ENCODE results near the gene UBB.

DNA sequence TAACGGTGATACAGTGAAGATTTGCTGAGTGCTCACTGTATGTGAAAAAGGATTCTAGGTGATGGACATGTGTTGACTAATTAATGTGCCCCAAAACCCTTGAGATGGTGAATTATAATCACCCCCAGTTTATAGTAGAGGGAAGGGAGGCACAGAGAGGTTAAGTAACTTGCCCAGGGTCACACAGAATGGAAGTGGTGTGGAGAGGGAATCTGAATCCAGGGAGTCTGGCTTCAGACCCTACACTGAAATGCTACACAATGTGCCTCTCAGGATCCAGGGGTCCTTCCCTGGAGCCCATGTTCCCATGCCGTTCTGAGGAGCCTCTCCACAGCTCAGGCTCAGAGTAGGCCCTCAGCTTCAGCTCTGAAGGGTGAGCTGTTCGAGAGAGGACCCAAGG is 46.1 kb downstream of the UBB start:
- TF ChIP-seq, protein P1, sequence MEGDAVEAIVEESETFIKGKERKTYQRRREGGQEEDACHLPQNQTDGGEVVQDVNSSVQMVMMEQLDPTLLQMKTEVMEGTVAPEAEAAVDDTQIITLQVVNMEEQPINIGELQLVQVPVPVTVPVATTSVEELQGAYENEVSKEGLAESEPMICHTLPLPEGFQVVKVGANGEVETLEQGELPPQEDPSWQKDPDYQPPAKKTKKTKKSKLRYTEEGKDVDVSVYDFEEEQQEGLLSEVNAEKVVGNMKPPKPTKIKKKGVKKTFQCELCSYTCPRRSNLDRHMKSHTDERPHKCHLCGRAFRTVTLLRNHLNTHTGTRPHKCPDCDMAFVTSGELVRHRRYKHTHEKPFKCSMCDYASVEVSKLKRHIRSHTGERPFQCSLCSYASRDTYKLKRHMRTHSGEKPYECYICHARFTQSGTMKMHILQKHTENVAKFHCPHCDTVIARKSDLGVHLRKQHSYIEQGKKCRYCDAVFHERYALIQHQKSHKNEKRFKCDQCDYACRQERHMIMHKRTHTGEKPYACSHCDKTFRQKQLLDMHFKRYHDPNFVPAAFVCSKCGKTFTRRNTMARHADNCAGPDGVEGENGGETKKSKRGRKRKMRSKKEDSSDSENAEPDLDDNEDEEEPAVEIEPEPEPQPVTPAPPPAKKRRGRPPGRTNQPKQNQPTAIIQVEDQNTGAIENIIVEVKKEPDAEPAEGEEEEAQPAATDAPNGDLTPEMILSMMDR (IDR thresholded peaks at IDR 0.05; ENCODE audit: low read depth, low read length, missing input control): no peak
- no peak for TF ChIP-seq SP1 (IDR thresholded peaks at IDR 0.05)
- TF ChIP-seq RAD21 (IDR thresholded peaks at IDR 0.05): no peak
- no peak for TF ChIP-seq RXRA (IDR thresholded peaks at IDR 0.05)
- TF ChIP-seq, protein P2, sequence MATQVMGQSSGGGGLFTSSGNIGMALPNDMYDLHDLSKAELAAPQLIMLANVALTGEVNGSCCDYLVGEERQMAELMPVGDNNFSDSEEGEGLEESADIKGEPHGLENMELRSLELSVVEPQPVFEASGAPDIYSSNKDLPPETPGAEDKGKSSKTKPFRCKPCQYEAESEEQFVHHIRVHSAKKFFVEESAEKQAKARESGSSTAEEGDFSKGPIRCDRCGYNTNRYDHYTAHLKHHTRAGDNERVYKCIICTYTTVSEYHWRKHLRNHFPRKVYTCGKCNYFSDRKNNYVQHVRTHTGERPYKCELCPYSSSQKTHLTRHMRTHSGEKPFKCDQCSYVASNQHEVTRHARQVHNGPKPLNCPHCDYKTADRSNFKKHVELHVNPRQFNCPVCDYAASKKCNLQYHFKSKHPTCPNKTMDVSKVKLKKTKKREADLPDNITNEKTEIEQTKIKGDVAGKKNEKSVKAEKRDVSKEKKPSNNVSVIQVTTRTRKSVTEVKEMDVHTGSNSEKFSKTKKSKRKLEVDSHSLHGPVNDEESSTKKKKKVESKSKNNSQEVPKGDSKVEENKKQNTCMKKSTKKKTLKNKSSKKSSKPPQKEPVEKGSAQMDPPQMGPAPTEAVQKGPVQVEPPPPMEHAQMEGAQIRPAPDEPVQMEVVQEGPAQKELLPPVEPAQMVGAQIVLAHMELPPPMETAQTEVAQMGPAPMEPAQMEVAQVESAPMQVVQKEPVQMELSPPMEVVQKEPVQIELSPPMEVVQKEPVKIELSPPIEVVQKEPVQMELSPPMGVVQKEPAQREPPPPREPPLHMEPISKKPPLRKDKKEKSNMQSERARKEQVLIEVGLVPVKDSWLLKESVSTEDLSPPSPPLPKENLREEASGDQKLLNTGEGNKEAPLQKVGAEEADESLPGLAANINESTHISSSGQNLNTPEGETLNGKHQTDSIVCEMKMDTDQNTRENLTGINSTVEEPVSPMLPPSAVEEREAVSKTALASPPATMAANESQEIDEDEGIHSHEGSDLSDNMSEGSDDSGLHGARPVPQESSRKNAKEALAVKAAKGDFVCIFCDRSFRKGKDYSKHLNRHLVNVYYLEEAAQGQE (IDR thresholded peaks at IDR 0.05): no peak
